GM19438 (cell line): Measurements from ENCODE around the gene RFPL2.
"Not testable (repeated sequence)": the region's sequence is repeated elsewhere in the genome, so short reads cannot be mapped to it uniquely, and the experiment has no call there.

ENCODE experiments used
- ATAC-seq: cut with Tn5 transposase; IDR thresholded peaks from one replicate; pipeline ENCODE4 v1.9.1; 2021; ENCODE audit warnings: low read depth; ENCODE audit not compliant: unreplicated experiment

The RFPL2 gene

DNA sequence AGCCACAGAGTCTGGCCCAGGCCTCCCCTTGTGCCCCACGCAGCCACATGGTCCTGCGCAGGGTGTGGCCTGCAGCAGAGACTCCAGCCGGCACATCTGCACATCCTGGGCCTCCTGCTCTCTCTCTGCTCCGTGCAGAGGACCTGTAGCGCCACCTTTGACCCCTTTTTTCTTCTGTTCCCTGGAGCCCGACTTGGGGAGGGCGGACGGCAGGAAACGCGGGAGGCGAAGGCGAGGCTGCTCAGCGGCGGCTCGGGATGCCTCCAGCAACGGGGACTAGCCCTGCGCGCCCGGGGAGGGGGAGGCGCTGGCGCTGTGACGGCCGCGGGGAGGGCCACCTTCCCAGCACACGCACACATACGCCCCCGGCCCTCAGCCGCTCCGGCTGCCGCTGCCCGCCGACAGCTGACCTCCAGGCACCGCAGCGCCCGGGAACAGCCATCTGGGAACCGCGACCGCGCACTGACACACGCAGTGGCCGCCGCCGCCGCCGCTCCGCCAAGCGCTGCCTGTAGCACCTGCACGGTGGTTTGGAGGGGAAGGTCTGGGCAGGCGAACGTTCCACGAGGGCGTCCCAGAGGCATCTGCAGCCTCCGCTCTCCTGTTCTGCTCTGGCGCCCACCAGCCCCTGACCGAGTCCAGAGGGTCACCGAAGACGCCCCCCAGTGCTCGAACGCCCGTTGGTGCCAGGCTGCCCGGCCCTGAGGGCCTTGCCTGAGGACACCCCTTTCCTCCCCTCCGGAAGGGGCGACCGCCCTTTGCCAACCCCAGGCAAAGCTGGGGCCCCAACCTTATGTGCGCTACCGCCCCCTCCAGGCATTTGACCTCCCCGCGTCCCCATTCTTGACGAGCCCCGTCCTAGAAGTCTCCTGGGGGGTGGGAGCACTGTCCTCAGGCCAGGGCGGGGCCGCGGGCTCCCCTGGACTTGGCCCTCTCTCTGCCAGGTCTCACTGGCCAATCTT is 28.9 kb downstream of the RFPL2 start:
- ATAC-seq, result no peak

DNA sequence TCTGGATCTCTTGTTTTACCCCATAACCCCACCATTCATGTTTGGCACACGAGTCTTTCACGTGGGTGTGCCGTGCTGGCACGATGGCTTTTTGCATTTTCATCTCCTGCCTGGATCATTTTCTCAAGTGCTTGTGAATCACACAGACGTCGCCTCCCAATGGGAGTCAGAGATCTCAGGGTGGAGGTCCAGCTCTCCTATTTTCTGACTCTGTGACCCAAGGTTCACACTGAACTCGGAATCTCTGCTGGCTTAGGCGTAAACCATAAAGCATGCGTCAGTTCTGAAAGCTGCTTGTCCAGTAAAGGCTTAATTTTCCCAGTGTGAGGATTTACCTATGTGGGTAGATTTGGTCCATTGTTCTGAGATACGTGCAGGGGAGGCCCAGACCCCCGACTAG is 29.8 kb downstream of the RFPL2 start:
- ATAC-seq, result no peak

DNA sequence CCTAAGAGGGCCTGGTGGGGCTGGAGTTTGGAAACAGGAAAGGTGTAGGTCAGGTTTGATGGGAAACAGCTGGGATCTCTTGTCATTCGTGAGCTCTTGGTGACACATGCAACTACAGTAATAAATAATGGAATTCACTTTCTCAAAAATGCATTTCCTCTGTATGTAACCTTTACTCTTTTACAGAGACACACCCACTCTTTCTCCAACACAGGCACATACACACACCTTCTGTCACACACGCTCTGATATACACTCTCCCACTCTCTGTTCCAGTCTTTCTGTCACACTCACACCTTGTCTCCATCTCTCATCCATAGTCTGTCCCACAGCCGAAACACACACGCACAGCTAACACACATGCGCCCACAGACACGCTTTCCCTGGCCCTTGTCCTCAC is 39.2 kb downstream of the RFPL2 start:
- ATAC-seq, result no peak

DNA sequence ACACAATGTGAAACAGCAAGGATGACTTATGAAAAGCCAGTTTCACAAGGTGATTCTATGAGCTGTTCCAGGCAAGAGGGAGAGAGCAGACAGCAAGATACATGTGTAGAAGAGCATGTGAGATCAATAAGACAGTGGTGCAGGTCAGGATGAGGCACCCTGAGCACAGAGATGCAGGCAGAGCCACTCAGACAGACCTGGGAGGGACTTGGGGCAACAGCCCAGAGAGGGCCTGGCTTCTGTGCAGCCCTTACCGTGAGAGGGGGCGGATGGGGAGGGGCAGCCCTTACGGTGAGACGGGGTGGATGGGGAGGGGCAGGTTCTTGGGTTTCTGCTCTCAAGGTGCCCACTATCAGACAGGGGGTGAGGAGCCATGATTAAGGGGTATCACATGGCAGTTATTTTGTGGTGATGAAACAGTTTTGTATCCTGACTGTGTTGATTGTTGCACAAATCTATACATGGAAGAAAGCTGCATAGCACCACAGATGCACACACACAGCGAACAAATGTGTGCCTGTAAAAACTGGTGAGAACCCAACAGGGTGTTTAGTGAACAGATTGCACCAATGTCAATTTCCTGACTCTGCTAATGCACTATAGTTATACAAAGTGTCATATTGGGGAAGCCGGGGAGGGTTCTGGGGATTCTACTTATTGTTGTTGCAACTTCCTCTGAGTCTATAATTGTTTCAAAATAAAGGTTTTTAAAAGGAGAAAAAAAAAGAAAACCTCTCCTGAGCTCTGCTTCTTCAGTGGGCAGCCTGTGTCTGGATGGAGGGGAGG is 40.6 kb downstream of the RFPL2 start:
- ATAC-seq, result no peak

DNA sequence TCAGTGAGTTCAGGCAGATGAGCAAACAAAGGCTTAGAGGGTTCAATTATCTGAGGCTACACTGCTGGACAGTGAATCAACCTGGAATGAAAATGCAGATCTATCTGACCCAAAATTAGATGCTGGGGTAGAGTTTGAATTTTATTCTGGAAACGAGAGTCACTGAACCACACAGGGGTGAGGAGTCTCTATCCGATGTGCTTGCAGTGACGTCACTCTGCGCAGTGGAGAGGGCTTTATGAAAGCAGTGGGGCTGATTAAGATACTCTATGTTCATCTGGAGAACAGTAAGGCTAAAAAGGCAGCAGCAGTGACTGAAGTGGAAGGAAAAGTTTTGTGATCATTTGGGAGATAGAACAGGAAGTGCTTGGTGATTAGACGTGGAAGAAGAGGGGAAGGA is 44.5 kb downstream of the RFPL2 start:
- not testable (repeated sequence) for ATAC-seq

DNA sequence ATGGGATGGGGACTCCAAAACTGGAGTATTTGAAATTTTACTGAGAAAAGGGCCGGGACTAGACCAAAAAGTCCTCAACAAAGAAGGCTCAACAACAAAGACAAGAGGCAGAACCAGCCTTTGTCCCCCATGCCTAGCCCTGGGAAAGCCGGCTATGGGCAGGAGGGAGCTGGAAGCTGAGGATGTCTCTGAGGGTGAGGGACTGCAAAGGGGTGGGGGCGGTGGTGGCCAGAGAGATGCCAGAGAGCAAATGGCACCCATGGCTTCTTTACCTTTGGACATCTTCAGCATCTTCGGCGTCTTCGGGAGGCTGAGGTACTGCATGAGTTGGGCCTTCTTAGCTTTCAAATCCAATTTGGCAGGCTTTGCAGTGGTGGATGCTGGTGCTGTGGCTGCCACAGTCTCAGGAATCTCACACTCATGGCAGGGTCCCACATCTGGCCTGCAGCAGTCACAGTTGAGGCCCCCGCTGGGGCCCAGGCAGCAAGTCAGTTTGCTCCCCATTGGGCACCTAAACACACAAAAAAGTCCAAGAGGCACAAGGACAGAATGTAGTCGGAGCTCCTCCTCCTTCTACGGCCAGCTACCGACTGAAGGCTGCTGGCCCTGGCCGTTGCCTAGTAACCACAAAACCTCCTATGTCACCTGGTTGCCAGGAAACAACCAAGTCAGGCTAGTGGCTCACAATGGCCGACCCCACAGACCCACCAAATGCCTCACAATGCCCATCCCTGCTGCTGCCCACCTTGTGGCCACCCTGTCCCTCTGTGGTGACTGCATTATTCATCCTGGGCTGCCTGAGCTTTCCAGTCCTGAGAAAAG is 46.0 kb downstream of the RFPL2 start, which contains the start of gene C22orf42:
TSS of gene C22orf42 (minus strand) at position 592 of the 822 bp plus-strand sequence. CDS start at position 504, 88 bp downstream.
- ATAC-seq, result no peak

DNA sequence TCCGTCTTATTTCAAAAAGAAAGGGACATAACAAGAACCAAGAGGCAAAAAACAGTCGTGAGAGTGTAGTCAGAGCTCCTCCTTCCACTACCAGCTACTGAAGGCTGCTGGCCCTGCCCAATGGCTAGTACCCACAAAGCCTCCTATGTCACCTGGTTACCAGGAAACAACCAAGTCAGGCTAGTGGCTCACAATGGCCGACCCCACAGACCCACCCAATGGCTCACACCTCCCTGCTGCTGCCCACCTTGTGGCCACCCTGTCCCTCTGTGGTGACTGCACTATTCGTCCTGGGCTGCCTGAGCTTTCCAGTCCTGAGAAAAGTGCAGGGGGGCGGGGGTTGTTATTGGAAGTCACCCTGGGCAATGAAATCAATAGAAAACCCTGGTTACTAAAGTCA is 47.2 kb downstream of the RFPL2 start:
- ATAC-seq, result not testable (repeated sequence)

DNA sequence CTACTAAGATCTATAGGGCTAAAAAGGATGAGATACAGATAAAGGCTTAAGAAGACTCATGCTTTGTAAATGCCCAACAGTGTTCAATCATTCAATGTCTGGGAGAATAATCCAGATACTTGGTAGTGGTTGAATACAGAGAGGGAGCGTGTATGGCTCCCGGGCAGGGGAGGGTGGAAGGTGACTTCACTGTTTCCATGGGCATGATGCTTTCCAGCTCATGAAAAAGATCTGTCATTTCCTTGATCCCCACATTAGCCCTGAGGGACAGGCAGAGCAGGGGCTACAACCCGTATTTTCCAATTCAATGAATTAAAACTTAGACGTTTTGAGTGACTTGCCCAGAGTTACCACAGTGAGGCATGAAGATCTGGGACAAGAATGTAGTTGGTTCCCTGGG is 50.1 kb downstream of the RFPL2 start:
- not testable (repeated sequence) for ATAC-seq

DNA sequence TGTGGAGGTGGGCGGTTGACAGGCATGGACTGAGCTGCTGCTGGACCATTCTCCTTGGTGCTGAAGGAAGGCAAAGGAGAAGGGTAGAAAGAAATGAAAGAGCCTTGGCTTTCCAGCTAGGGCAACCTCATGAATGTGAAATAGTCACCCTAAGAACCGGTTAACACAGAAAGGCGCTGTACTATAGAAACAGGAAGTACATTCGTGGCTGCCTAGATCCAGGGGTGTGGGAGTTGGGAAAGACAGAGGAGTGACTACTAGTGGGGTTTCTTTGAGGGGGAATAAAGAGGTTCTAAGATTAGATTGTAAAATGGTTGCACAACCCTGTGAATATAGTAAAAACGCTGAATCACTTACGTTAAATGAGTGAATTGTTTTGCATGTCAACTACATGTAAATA is 53.2 kb downstream of the RFPL2 start:
- ATAC-seq, result not testable (repeated sequence)

DNA sequence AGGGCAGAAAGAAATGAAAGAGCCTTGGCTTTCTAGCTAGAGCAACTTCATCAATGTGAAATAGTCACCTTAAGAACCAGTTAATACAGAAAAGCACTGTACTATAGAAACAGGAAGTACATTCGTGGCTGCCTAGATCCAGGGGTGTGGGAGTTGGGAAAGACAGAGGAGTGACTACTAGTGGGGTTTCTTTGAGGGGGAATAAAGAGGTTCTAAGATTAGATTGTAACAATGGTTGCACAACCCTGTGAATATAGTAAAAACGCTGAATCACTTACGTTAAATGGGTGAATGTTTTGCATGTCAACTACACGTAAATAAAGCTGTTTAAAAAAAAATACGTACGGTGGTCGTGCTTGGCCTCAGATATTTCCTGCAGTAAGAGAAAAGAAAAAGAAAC is 54.2 kb downstream of the RFPL2 start:
- not testable (repeated sequence) for ATAC-seq

DNA sequence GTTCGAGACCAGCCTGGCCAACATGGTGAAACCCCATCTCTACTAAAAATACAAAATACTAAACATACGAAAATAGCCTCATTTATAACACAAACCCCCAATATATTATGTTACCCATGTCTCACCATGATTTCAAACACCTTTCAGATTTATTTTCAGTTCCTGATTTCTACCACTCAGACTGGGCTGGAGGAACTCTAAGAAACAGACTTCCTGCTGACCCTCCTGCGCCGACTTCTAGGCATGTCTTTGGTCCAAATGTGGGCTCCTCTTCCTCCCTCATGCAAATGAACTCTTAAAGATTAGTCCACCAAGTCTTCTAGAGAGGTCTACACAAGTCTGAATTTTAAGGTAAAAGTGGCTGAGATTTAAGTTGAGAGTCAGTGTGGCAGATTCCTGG is 56.5 kb downstream of the RFPL2 start:
- ATAC-seq, result not testable (repeated sequence)

DNA sequence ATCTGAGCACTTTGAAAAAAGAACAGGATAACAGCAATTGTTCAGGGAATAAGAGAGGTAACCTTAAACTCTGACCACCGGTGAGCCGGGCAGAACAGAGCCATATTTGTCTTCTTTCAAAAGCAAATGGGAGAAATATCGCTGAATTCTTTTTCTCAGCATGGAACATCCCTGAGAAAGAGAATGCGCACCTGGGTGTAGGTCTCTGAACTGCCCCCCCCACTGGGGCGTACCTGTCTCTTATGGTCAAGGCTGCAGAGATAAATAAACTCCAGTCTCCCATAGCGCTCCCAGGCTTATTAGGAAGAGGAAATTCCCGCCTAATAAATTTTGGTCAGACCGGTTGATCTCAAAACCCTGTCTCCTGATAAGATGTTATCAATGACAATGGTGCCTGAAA is 57.7 kb downstream of the RFPL2 start:
- ATAC-seq, result not testable (repeated sequence)

DNA sequence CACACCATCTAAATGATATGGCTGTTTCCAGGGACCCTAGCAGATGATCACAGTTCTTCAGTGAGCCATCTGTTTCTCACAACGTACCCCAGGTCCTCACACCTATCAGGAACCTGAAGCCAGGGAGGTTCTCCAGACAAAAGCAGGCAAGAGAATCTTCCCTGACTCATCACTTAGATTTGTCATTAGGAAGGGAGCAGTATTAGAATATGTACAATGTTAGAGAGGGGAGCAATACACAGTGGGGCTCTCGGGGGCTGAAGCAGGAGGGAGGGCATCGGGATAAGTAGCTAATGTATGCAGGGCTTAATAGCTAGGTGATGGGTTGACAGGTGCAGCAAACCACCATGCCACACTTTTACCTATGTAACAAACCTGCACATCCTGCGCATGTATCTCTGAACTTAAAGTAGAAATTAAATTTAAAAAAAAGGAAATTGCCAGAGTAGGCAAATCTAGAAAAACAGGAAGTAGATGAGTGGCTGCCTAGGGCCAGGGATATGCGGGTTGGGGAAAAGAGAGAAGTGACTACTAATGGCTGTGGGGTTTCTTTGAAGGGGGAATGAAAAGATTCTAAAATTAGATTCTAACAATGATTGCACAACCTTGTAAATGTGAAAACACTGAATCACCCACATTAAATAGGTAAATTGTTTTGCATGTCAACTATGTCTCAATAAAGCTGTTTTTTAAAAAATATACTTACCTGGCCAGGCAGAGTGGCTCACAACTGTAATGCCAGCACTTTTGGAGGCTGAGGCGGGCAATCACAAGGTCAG is 60.2 kb downstream of the RFPL2 start:
- ATAC-seq, result no peak

DNA sequence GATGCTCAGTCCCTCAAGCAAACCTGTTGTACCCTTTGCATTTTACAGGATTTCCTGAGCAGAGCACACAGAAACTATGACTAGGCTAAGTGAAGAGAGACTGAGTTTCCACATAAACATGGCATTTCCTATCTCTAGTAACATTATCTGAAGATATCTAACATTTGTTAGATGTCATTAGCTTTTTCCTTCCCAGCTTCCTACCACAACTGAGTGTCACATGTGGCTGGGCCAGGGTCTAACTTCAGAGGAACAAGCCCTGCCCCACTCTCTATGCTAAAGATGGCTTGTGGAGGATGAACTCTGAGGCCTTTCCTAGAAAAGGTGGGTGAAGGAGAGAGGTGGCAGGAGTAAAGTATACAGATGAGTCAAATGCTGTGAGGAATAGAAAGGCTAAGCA is 62.3 kb downstream of the RFPL2 start:
- no peak for ATAC-seq

DNA sequence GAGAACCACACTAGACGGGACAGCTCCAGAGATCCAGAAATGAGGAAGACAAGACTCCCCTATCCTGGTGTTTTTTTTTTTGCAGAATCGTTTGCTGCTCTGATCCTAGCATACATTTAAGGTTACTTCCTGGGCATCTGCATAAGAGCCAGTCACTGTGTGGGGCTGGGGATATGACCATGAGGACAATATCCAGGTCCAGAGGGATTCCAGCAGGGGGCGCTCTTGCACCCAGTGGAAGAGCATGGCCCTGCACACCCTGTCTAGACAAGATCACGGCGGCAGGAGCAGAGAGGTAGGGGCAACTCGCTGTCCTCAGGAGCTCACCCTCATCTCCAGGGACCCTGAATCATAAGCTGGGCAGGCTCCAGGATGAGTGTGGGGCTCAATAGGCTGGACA is 64.2 kb downstream of the RFPL2 start:
- not testable (repeated sequence) for ATAC-seq
